Adrenal gland (tissue), 5 donors: ENCODE measurements around the gene APOO.

Experiments used
- CTCF ChIP-seq, 6 experiments: fragments of 450-650 bp in 4 of 6; fragments of 200-600 bp in 2 of 6; sonication (generic) in 1 of 6; IDR thresholded peaks; 1 replicate in 5 of 6; 2 replicates in 1 of 6; pipeline versions ENCODE4 v1.5.1 to v1.8.0; 2016 to 2021; ENCODE audit warnings: antibody characterized with exemption in 6 of 6, mild to moderate bottlenecking in 2 of 6, moderate library complexity in 1 of 6
- POLR2A ChIP-seq, 2 donors: fragments of 450-650 bp; IDR thresholded peaks; one replicate each; pipeline ENCODE4 v1.6.1; 2017; ENCODE audit warnings: antibody characterized with exemption in 2 of 2, mild to moderate bottlenecking in 2 of 2, moderate library complexity in 1 of 2
- donor health status: DM: no; HTN: no; CAD: no.

- no peak for TF ChIP-seq CTCF (IDR thresholded peaks at IDR 0.05)
- no peak for TF ChIP-seq POLR2A (IDR thresholded peaks at IDR 0.05)
Observed at GRCh38 chrX:23885803-23886202, 21.9 kb downstream of the APOO start.
